Measurements from ENCODE around the gene RAB9A.
"Not testable (repeated sequence)": the region's sequence is repeated elsewhere in the genome, so short reads cannot be mapped to it uniquely, and the experiment has no call there.

The RAB9A gene

GRCh38 chrX:13659063-13659462 lies 29.9 kb upstream of the RAB9A start:
- no peak overlapping the region for H3K27ac Mint-ChIP-seq
- ATAC-seq: no peak
- no peak overlapping the region for H3K4me3 Mint-ChIP-seq
- H3K27me3 Mint-ChIP-seq: no peaks in the 10 kb centered on the region
- peaks cover 18% of the 10 kb centered on the region for H3K4me1 Mint-ChIP-seq
- no peaks in the 10 kb centered on the region for H3K36me3 Mint-ChIP-seq (ENCODE audit: low read depth)
- DNase-seq: no peak
- no peaks in the 10 kb centered on the region for H3K9me3 Mint-ChIP-seq

GRCh38 chrX:13661735-13662288 lies 27.1 kb upstream of the RAB9A start:
- Mint-ChIP-seq H3K4me1 (peaks cover 12% of the 10 kb centered on the region), H3K9me3 (no peaks in the 10 kb centered on the region), H3K27ac (peak overlapping the region; percentile 12), H3K36me3 (ENCODE audit: low read depth) (no peaks in the 10 kb centered on the region), H3K27me3 (no peaks in the 10 kb centered on the region), H3K4me3 (no peak overlapping the region)
- ATAC-seq: peak; percentile 24
- DNase-seq: no peak

- ATAC-seq (no peak), DNase-seq (no peak)
- Mint-ChIP-seq H3K9me3 (no peaks in the 10 kb centered on the region), H3K4me3 (no peak overlapping the region), H3K27ac (no peak overlapping the region), H3K27me3 (no peaks in the 10 kb centered on the region), H3K36me3 (ENCODE audit: low read depth) (no peaks in the 10 kb centered on the region), H3K4me1 (peaks cover 12% of the 10 kb centered on the region)
Measured at GRCh38 chrX:13662355-13662791, 26.6 kb upstream of the RAB9A start.

DNA sequence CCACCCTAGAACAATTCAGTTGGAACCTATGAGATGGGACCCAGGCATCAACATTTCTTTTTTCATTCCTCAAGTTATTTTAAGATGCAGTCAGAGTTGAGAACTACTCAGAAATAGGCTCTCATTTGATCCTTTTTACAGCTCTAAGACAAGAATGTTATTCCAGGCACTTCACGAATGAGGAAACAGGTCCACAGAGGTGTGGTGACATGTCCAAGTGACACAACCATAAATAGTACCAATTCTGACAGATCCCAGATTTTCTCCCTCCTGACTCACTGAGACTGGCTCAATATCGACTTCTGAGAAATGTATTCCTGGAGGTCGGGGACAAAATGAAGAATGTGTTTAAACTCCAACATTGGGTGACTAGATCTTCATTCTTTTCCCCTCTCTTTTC lies 24.9 kb upstream of the RAB9A start:
- no peak overlapping the region for H3K27ac Mint-ChIP-seq
- no peak for ATAC-seq

DNA sequence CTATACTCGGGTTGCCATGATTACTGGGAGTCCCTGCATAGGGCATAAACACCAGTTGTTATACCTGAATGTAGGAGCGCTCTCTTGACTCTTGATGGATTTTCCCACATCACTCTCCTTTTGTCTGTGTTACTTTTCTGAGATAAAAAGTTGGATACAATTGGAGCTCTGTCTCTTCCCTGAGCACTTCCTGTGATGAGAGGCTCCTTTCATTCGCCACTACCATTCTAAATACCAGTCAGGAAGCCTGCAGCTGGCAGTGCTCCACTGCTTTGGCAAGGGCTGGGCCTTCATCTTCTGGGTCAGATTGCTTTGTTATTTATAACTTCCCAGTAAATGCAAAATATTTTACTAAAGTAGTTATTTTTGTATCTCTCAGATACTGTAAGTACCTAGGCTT lies 22.1 kb upstream of the RAB9A start:
- no peak overlapping the region for H3K27ac Mint-ChIP-seq
- no peaks in the 10 kb centered on the region for H3K36me3 Mint-ChIP-seq (ENCODE audit: low read depth)
- no peak overlapping the region for H3K4me3 Mint-ChIP-seq
- peaks cover 36% of the 10 kb centered on the region for H3K4me1 Mint-ChIP-seq
- no peak for DNase-seq
- no peak for ATAC-seq
- H3K9me3 Mint-ChIP-seq: no peaks in the 10 kb centered on the region
- no peaks in the 10 kb centered on the region for H3K27me3 Mint-ChIP-seq

More for the DNA sequence above, 24.9 kb upstream of the RAB9A start:
- no peaks in the 10 kb centered on the region for H3K36me3 Mint-ChIP-seq (ENCODE audit: low read depth)
- no peak overlapping the region for H3K4me3 Mint-ChIP-seq
- DNase-seq: no peak
- no peaks in the 10 kb centered on the region for H3K9me3 Mint-ChIP-seq
- peaks cover 15% of the 10 kb centered on the region for H3K4me1 Mint-ChIP-seq
- H3K27me3 Mint-ChIP-seq: no peaks in the 10 kb centered on the region

DNA sequence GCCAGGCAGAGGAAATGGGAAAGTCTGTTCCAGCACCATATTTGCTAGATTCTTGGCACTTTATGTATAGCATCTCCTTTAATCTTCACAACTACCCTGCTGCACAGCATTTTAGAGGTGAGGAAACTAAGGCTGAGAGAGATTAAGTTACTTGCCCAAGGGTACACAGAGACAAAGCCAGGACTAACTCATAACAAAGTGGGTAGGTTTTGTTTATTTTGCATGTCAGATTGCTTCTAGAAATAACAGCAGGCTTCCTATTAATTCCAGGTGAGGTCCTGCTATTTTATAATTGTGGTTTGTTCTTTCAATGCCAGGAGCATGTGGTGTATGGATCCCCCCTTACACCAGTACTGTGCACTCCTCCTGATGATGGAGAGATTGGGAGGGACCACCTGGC lies 21.0 kb upstream of the RAB9A start:
- ATAC-seq (no peak), DNase-seq (no peak)
- Mint-ChIP-seq H3K4me3 (no peak overlapping the region), H3K27ac (no peak overlapping the region), H3K4me1 (peaks cover 32% of the 10 kb centered on the region), H3K36me3 (ENCODE audit: low read depth) (no peaks in the 10 kb centered on the region), H3K9me3 (no peaks in the 10 kb centered on the region), H3K27me3 (no peaks in the 10 kb centered on the region)

DNA sequence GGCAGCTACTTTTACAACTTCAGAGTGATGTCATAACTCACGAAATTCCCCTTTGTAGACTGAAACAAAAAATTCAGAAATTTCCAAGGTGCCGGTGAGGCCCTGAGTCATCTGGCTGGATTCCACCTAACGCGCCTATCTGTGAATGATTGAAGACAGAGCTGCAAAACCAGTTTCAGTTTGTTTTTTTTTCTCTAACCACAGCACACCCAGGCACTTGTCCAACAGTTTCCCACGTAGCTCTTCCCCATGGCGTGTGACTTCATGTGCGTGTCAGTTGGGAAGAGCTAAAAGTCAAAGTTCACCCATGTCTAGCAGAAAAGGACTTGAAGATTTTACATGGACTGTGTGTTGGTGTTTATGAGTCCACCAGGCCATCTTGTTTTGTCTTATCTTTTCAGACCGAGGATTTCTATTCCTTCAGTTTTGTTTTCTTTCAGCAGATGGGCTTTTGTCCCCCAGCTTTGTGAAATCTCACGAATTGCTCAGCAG lies 19.6 kb upstream of the RAB9A start:
- peak overlapping the region; percentile 66 for H3K4me3 Mint-ChIP-seq
- no peaks in the 10 kb centered on the region for H3K36me3 Mint-ChIP-seq (ENCODE audit: low read depth)
- DNase-seq (peak; percentile 32), ATAC-seq (peak; percentile 93)
- H3K9me3 Mint-ChIP-seq: no peaks in the 10 kb centered on the region
- H3K4me1 Mint-ChIP-seq: peaks cover 32% of the 10 kb centered on the region
- H3K27me3 Mint-ChIP-seq: no peaks in the 10 kb centered on the region
- peak overlapping the region; percentile 96 for H3K27ac Mint-ChIP-seq

DNA sequence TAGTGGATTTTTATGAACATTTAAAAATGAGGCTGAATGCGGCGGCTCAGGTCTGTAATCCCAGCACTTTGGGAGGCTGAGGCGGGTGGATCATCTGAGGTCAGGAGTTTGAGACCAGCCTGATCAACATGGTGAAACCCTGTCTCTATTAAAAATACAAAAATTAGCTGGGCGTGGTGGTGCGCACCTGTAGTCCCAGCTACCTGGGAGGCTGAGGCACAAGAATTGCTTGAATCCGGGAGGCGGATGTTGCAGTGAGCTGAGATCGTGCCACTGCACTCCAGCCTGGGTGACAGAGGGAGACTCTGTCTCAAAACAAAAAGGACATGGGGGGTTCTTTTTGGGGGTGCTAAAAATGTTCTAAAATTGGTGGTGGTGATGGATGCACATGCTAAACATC lies 19.2 kb upstream of the RAB9A start:
- peaks cover 32% of the 10 kb centered on the region for H3K4me1 Mint-ChIP-seq
- H3K9me3 Mint-ChIP-seq; DNase-seq; H3K36me3 Mint-ChIP-seq (ENCODE audit: low read depth); H3K27me3 Mint-ChIP-seq: not testable (repeated sequence)
- H3K4me3 Mint-ChIP-seq: peak overlapping the region; percentile 66
- peak overlapping the region; percentile 96 for H3K27ac Mint-ChIP-seq
- peak; percentile 38 for ATAC-seq

GRCh38 chrX:13670197-13670596 lies 18.7 kb upstream of the RAB9A start:
- Mint-ChIP-seq H3K27me3 (no peaks in the 10 kb centered on the region), H3K4me3 (peak overlapping the region; percentile 66), H3K9me3 (no peaks in the 10 kb centered on the region), H3K27ac (peak overlapping the region; percentile 96), H3K36me3 (ENCODE audit: low read depth) (no peaks in the 10 kb centered on the region), H3K4me1 (peaks cover 32% of the 10 kb centered on the region)
- ATAC-seq (no peak), DNase-seq (no peak)

GRCh38 chrX:13673016-13673415 lies 15.9 kb upstream of the RAB9A start:
- ATAC-seq (no peak), DNase-seq (no peak)
- H3K4me3 Mint-ChIP-seq: no peak overlapping the region
- no peaks in the 10 kb centered on the region for H3K36me3 Mint-ChIP-seq (ENCODE audit: low read depth)
- no peak overlapping the region for H3K27ac Mint-ChIP-seq
- peaks cover 29% of the 10 kb centered on the region for H3K4me1 Mint-ChIP-seq
- H3K9me3 Mint-ChIP-seq: no peaks in the 10 kb centered on the region
- no peaks in the 10 kb centered on the region for H3K27me3 Mint-ChIP-seq

- no peak overlapping the region for H3K27ac Mint-ChIP-seq
Measured at GRCh38 chrX:13676885-13677284, 12.0 kb upstream of the RAB9A start.

DNA sequence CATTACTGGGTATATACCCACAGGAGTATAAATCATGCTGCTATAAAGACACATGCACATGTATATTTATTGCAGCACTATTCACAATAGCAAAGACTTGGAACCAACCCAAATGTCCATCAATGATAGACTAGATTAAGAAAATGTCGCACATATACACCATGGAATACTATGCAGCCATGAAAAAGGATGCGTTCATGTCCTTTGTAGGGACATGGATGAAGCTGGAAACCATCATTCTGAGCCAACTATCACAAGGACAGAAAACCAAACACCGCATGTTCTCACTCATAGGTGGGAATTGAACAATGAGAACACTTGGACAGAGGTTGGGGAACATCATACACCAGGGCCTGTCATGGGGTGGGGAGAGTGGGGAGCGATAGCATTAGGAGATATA lies 9.2 kb upstream of the RAB9A start:
- not testable (repeated sequence) for H3K4me3 Mint-ChIP-seq; ATAC-seq; H3K9me3 Mint-ChIP-seq; H3K27ac Mint-ChIP-seq; DNase-seq; H3K36me3 Mint-ChIP-seq (ENCODE audit: low read depth); H3K27me3 Mint-ChIP-seq
- peaks cover 11% of the 10 kb centered on the region for H3K4me1 Mint-ChIP-seq

More at GRCh38 chrX:13676885-13677284, 12.0 kb upstream of the RAB9A start:
- H3K4me3 Mint-ChIP-seq: no peak overlapping the region
- H3K9me3 Mint-ChIP-seq: no peaks in the 10 kb centered on the region
- ATAC-seq: no peak
- H3K27me3 Mint-ChIP-seq: no peaks in the 10 kb centered on the region
- no peaks in the 10 kb centered on the region for H3K4me1 Mint-ChIP-seq
- H3K36me3 Mint-ChIP-seq (ENCODE audit: low read depth): no peaks in the 10 kb centered on the region
- no peak for DNase-seq

GRCh38 chrX:13681595-13681994 lies 7.3 kb upstream of the RAB9A start:
- no peaks in the 10 kb centered on the region for H3K9me3 Mint-ChIP-seq
- no peak for ATAC-seq
- H3K4me1 Mint-ChIP-seq: peaks cover 27% of the 10 kb centered on the region
- no peak overlapping the region for H3K4me3 Mint-ChIP-seq
- H3K27ac Mint-ChIP-seq: no peak overlapping the region
- H3K27me3 Mint-ChIP-seq: no peaks in the 10 kb centered on the region
- H3K36me3 Mint-ChIP-seq (ENCODE audit: low read depth): peaks cover 3% of the 10 kb centered on the region
- no peak for DNase-seq

DNA sequence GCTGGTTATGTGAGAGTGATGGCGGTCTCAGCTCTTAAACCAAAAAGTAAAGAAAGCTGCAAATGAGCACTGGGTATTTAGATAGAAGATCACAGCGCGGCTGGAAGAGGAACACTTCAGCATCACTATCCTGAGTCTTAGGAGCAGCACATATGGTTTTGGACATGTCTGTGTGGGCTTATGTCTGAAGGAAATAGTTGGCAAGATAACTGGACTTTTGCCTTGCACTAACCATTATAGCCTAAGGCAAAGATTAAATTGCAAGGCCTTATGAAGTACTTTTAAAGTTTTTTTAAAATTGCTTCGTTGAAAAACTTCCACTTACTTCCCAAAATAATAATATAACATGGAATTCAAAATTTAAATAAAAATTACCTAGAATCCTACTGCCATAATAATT lies 4.6 kb upstream of the RAB9A start:
- no peaks in the 10 kb centered on the region for H3K27me3 Mint-ChIP-seq
- ATAC-seq: no peak

DNA sequence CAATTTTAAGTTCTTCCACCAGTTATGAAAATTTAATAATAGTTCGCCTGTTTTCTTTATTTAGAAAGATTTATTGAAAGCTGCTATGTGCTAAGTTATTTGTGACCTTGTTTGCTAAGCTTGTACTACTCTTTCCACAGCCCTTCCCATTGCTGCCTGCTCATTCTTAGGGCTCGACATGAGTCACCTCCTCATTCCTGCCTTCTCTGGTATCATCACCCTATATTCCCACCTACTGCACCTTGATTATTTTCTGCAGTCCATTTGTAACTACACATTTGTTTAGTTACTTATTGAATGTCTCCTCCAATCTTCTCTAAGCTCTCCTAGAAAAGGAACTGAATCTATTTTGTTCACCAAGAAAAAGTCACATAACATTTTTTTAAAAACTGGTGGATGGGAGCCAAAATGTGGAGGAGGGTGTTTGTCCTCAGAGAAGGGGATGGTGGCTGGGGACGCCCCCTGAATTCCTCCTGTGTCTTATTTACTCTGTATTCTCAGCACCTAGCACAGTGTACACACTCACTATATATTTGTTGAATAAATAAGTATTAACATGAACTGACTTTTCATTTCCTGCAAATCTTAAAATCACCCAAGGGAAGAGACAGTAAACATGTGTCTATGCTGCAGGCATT lies 3.7 kb upstream of the RAB9A start:
- H3K9me3 Mint-ChIP-seq: no peaks in the 10 kb centered on the region
- peak overlapping the region; percentile 33 for H3K27ac Mint-ChIP-seq
- peaks cover 7% of the 10 kb centered on the region for H3K36me3 Mint-ChIP-seq (ENCODE audit: low read depth)
- H3K4me1 Mint-ChIP-seq: peaks cover 51% of the 10 kb centered on the region
- no peaks in the 10 kb centered on the region for H3K27me3 Mint-ChIP-seq
- no peak for DNase-seq
- no peak overlapping the region for H3K4me3 Mint-ChIP-seq
- no peak for ATAC-seq

More for the DNA sequence above, 4.6 kb upstream of the RAB9A start:
- Mint-ChIP-seq H3K4me1 (peaks cover 49% of the 10 kb centered on the region), H3K27ac (peak overlapping the region; percentile 65), H3K9me3 (no peaks in the 10 kb centered on the region), H3K4me3 (no peak overlapping the region), H3K36me3 (ENCODE audit: low read depth) (peaks cover 3% of the 10 kb centered on the region)
- no peak for DNase-seq
